A673 (cell line): ENCODE data around the gene PIGV. TPM values are rescaled to one million over a fixed set of nuclear protein-coding genes. Genes with fewer than 3 reads are reported as not detected.
"Not testable (repeated sequence)": the region's sequence is repeated elsewhere in the genome, so short reads cannot be mapped to it uniquely, and the experiment has no call there.

Experiments used
- BruUV-seq: library from RNA; stranded (reverse); fragments of 400-500 nt; replicated peaks from 2 replicates; lab custom pipeline; 2021; lab: Mats Ljungman, UMichigan
- CTCF ChIA-PET: fragments of 300-600 bp; sonication (Branson Sonifier 250); formaldehyde crosslinking; loops from one replicate; lab custom pipeline; 2022; ENCODE audit warnings: antibody characterized with exemption; lab: Charles Lee
- POLR2A ChIA-PET: fragments of 300-600 bp; sonication (Branson Sonifier 250); formaldehyde crosslinking; loops from one replicate; lab custom pipeline; 2022; ENCODE audit warnings: antibody characterized with exemption; ENCODE audit not compliant: low non-redundant PET; lab: Charles Lee
- DNase-seq: peaks from one replicate; pipeline ENCODE4 v3.0.0-alpha.2; 2015; ENCODE audit warnings: low spot score
- H3K27ac ChIP-seq: fragments of 200-600 bp; sonication (generic); 2 replicates; pipeline ENCODE4 v1.5.1; 2016; ENCODE audit warnings: mixed run types, low read depth, mild to moderate bottlenecking, mixed read lengths, antibody characterized with exemption, low read length; ENCODE audit not compliant: poor library complexity, severe bottlenecking
- H3K27me3 ChIP-seq: fragments of 200-600 bp; sonication (generic); replicated peaks from 2 replicates; pipeline ENCODE4 v1.6.1; 2017; ENCODE audit warnings: mixed run types, low read depth, mild to moderate bottlenecking, mixed read lengths, antibody characterized with exemption, low read length; ENCODE audit not compliant: insufficient read depth, poor library complexity
- H3K36me3 ChIP-seq: fragments of 200-600 bp; sonication (generic); 2 replicates; pipeline ENCODE4 v1.6.1; 2016; ENCODE audit warnings: mixed run types, mild to moderate bottlenecking, mixed read lengths, antibody characterized with exemption, low read length; ENCODE audit not compliant: insufficient read depth, poor library complexity, severe bottlenecking
- H3K4me1 ChIP-seq: fragments of 200-600 bp; sonication (generic); 2 replicates; pipeline ENCODE4 v1.6.1; 2017; ENCODE audit warnings: mixed run types, mild to moderate bottlenecking, mixed read lengths, antibody characterized with exemption, low read length; ENCODE audit not compliant: insufficient read depth, poor library complexity, severe bottlenecking
- H3K4me3 ChIP-seq: fragments of 200-600 bp; sonication (generic); 2 replicates; pipeline ENCODE4 v1.5.1; 2016; ENCODE audit warnings: low read depth, mixed run types, mild to moderate bottlenecking, mixed read lengths, low read length; ENCODE audit not compliant: poor library complexity, severe bottlenecking
- H3K9me3 ChIP-seq: fragments of 200-600 bp; sonication (generic); 2 replicates; pipeline ENCODE4 v1.6.1; 2016; ENCODE audit warnings: mixed run types, low read depth, mild to moderate bottlenecking, mixed read lengths, antibody characterized with exemption, low read length; ENCODE audit not compliant: poor library complexity, severe bottlenecking
- EZH2 ChIP-seq: fragments of 200-600 bp; sonication (generic); IDR thresholded peaks from 2 replicates; pipeline ENCODE4 v1.6.1; 2017; ENCODE audit warnings: borderline replicate concordance, low read depth, mild to moderate bottlenecking, mixed read lengths, antibody characterized with exemption, low read length; ENCODE audit not compliant: poor library complexity, severe bottlenecking
- intact Hi-C: fragments of 100-400 bp; cut with micrococcal nuclease; formaldehyde crosslinking; loops from one replicate; pipeline ENCODE4 v1.10.0; 2022; ENCODE audit not compliant: unreplicated experiment
- total RNA-seq: library from RNA; stranded (reverse); gene quantifications from 2 replicates; pipeline ENCODE4 v1.2.3, GENCODE V29; 2021
- TF ChIP-seq, protein P1 (sequence below): fragments of 300-800, 200-600 bp; sonication (generic); conservative IDR thresholded peaks from 2 replicates; pipeline ENCODE4 v1.5.1; 2017; ENCODE audit warnings: low read depth, mild to moderate bottlenecking, antibody characterized with exemption, low read length, moderate library complexity, mixed read lengths

Gene PIGV
- total RNA-seq, 1 experiment from 2014 or later = 4.9 TPM

DNA sequence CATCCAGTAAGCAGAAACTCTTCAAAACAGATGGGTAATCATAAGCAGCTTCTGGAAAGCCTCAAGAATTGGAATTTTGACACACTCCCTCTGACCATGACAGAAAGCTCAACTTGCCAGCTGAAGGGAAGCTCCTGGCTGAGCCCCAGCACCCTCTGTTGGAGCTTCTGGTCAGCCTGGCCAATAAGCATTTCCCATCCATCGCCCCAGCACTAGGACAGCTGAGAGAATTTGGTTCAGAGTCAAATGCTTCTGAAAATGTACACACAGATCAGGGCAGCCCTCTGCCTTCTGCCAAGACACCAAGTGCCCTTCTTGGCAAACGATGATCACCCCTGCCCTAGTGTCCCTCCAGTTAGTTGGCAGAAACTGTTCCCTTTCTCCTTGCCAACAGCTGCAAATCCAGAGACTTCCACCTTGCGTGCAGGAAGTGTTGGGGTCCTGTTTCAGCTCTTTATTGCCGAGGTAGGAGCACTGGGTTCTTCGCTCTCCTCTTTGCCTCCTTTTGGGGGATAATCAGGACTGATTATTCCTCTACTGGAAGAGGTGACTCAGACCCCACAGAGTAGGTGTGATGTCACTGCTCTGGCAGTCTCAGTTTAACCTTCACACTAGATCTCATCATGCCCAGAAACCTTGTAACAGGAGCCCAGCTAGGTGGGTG is 11.9 kb downstream of the PIGV start:
- no peaks in the 10 kb centered on the region for H3K27me3 ChIP-seq
- H3K27ac ChIP-seq = peak overlapping the region; percentile 37
- BruUV-seq = no TSS peak
- H3K9me3 ChIP-seq = no peaks in the 10 kb centered on the region
- H3K4me1 ChIP-seq = peaks cover 12% of the 10 kb centered on the region
- TF ChIP-seq, protein P1, sequence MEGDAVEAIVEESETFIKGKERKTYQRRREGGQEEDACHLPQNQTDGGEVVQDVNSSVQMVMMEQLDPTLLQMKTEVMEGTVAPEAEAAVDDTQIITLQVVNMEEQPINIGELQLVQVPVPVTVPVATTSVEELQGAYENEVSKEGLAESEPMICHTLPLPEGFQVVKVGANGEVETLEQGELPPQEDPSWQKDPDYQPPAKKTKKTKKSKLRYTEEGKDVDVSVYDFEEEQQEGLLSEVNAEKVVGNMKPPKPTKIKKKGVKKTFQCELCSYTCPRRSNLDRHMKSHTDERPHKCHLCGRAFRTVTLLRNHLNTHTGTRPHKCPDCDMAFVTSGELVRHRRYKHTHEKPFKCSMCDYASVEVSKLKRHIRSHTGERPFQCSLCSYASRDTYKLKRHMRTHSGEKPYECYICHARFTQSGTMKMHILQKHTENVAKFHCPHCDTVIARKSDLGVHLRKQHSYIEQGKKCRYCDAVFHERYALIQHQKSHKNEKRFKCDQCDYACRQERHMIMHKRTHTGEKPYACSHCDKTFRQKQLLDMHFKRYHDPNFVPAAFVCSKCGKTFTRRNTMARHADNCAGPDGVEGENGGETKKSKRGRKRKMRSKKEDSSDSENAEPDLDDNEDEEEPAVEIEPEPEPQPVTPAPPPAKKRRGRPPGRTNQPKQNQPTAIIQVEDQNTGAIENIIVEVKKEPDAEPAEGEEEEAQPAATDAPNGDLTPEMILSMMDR = no peak
- H3K4me3 ChIP-seq = no peak overlapping the region
- no peaks in the 10 kb centered on the region for H3K36me3 ChIP-seq
- ChIA-PET POLR2A (interaction anchor here (0.5 to 0.6 kb wide), 2 partner anchors 9 to 1917 kb away, joined by 3 to 18 read pairs; no protein-coding TSS in a partner anchor), CTCF (interaction anchor here (0.6 kb wide), 1 partner anchor 19 kb away, joined by 10 read pairs; no protein-coding TSS in a partner anchor)
- DNase-seq = peak; percentile 40
- intact Hi-C loops = no loop called here

DNA sequence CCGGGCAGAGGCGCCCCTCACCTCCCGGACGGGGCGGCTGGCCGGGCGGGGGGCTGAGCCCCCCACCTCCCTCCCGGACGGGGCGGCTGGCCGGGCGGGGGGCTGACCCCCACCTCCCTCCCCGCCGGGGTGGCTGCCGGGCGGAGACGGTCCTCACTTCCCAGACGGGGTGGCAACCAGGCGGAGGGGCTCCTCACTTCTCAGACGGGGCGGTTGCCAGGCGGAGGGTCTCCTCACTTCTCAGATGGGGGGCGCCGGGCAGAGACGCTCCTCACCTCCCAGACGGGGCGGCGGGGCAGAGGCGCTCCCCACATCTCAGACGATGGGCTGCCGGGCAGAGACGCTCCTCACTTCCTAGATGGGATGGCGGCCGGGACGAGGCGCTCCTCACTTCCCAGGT is 16.2 kb downstream of the PIGV start:
- H3K27me3 ChIP-seq, DNase-seq, H3K27ac ChIP-seq, H3K36me3 ChIP-seq, BruUV-seq, CTCF ChIA-PET, H3K4me3 ChIP-seq, H3K9me3 ChIP-seq, POLR2A ChIA-PET, intact Hi-C loops: not testable (repeated sequence)
- peaks cover 12% of the 10 kb centered on the region for H3K4me1 ChIP-seq

DNA sequence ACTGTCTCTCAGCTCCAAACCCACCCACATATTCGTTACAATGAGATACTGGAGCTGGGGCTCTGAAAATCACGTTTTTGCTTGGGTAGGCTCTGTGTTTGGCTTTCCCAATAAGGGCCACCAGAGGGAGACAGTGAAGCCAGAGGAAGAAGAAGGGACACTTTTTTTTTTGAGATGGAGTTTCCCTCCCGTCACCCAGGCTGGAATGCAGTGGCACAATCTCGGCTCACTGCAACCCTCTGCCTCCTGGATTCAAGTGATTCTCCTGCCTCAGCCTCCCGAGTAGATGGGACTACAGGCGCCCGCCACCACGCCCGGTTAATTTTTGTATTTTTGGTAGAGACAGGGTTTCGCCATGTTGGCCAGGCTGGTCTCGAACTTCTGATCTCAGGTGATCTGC is 22.4 kb downstream of the PIGV start:
- H3K4me3 ChIP-seq, H3K9me3 ChIP-seq, H3K36me3 ChIP-seq, H3K27me3 ChIP-seq, H3K27ac ChIP-seq, POLR2A ChIA-PET, H3K4me1 ChIP-seq, BruUV-seq: not testable (repeated sequence)
- peak; percentile 88 for DNase-seq
- intact Hi-C loops = loop anchor here (5.0 kb wide), 1 partner anchor 67 kb away; no protein-coding TSS in a partner anchor
- CTCF ChIA-PET = interaction anchor here (0.7 to 0.9 kb wide), 3 partner anchors 9 to 1172 kb away, joined by 3 to 5 read pairs (median 4); no protein-coding TSS in a partner anchor
- TF ChIP-seq, protein P1 = peak; percentile 72

DNA sequence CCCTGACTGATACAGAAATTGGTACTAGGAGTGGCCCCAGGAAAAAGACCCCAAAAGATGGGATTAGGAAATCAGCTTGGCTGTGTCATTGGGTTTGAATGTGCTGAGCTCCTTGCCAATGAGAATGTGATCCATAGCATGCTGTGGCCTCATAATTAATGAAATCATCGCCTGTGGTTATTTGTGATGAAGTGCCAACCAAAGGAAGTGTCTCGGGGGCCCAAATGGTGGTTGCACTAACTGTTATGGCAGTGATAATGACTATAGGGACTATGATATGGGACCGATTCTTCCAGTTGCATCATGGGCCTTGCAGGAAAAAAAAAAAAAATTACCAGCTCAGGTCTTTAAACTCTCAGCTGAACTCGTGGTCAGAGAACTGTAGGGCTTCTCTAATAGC is 23.3 kb downstream of the PIGV start:
- POLR2A ChIA-PET = no interaction called here
- Histone ChIP-seq H3K4me3 (no peak overlapping the region), H3K27ac (no peak overlapping the region), H3K4me1 (no peaks in the 10 kb centered on the region), H3K36me3 (no peaks in the 10 kb centered on the region), H3K9me3 (no peaks in the 10 kb centered on the region), H3K27me3 (no peaks in the 10 kb centered on the region)
- intact Hi-C loops = loop anchor here (5.0 kb wide), 1 partner anchor 66 kb away; no protein-coding TSS in a partner anchor
- DNase-seq = no peak
- BruUV-seq = no TSS peak
- TF ChIP-seq, protein P1 = no peak
- TF ChIP-seq EZH2 = no peak
- CTCF ChIA-PET = interaction anchor here (0.5 to 1.1 kb wide), 2 partner anchors 22 to 288 kb away, joined by 3 to 4 read pairs; no protein-coding TSS in a partner anchor
